ENCODE data around the gene KCTD16. TPM values are rescaled to one million over a fixed set of nuclear protein-coding genes. Genes with fewer than 3 reads are reported as not detected.

Gene KCTD16
- total and polyA plus RNA-seq, 2 donors (not counting 1 experiment from before 2014, with no cell fraction given) = not detected

DNA sequence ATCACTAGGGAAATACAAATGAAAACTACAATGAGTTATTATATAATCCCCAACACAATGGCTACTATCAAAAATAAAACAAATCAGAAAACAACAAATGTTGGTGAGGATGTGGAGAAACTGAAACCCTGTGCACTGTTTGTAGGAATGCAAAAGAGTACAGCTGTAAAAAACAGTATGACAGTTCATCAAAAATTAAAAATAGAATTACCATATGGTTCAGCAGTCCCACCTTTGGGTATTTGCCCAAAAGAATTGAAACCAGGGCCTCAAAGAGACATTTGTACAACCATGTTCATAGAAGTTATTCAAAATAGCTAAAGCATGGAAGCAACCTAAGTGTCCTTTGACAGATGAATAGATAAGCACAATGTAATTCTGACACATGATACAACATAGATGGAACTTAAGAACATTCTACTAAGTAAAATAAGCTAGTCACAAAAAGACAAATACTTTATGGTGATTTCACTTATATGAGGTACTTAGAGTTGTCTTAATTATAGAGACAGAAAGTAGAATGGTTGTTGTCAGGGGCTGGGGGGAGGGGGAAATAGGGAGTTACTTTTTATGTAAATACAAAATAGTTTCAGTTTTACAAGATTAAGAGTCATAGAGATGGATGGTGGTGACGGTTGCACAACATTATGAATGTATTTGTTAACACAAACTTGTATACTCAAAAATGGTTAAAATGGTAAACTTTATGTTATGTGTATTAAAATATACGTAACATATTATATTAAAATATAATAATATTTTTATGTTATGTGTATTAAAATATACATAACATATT, 102.8 kb downstream of the KCTD16 start:
- no peaks in the 10 kb centered on the region for H3K9me3 Mint-ChIP-seq (ENCODE audit: insufficient read depth)
- Histone ChIP-seq H2AFZ (ENCODE audit: insufficient read depth, low read depth, low read length, poor library complexity, severe bottlenecking) (no peak overlapping the region), H3K27ac (ENCODE audit: low read length in 2 of 2) (no peak overlapping the region), H3K36me3 (replicated peaks in 1 of 2; ENCODE audit: control extremely low read depth in 1 of 2, control insufficient read depth in 1 of 2, extremely low read depth in 1 of 2, insufficient read depth in 2 of 2, low read length in 1 of 2) (no peaks in the 10 kb centered on the region), H3K4me3 (ENCODE audit: control extremely low read depth in 1 of 5, extremely low read depth in 1 of 5, insufficient read depth in 1 of 5, low read depth in 2 of 5, low read length in 4 of 5) (no peak overlapping the region), H3K27me3 (replicated peaks in 1 of 4; ENCODE audit: control extremely low read depth in 1 of 4, control insufficient read depth in 3 of 4, insufficient read depth in 4 of 4, low read length in 3 of 4) (no peaks in the 10 kb centered on the region), H3K4me2 (replicated peaks; ENCODE audit: low read depth, low read length, poor library complexity, severe bottlenecking) (no peak overlapping the region), H4K20me1 (ENCODE audit: control insufficient read depth, insufficient read depth, low read length, poor library complexity, severe bottlenecking) (no peaks in the 10 kb centered on the region), H3K79me2 (ENCODE audit: control insufficient read depth, insufficient read depth, low read length) (no peaks in the 10 kb centered on the region), H3K9ac (ENCODE audit: low read length) (no peak overlapping the region), H3K4me1 (ENCODE audit: control insufficient read depth in 2 of 2, insufficient read depth in 2 of 2, low read length in 2 of 2) (no peaks in the 10 kb centered on the region), H3K9me3 (ENCODE audit: control extremely low read depth in 1 of 3, control insufficient read depth in 2 of 3, insufficient read depth in 1 of 3, low read length in 2 of 3) (no peaks in the 10 kb centered on the region)
- ChIA-PET CTCF (no interaction called here), POLR2A (no interaction called here)
- no peak overlapping the region for H3K27ac Mint-ChIP-seq
- ATAC-seq (ENCODE audit: low read depth) = no peak
- H3K4me1 Mint-ChIP-seq = no peaks in the 10 kb centered on the region
- no CpG with 5 or more reads among the region's 2 CpGs for WGBS (ENCODE audit: insufficient coverage)
- no peak for DNase-seq
- peaks cover 4% of the 10 kb centered on the region for H3K27me3 Mint-ChIP-seq
- no peak overlapping the region for H3K4me3 Mint-ChIP-seq
- TF ChIP-seq EZH2 (IDR thresholded peaks at IDR 0.05; ENCODE audit: borderline replicate concordance, insufficient read depth, low read depth, low read length, poor library complexity, severe bottlenecking) = no peak
- TF ChIP-seq, protein P1, sequence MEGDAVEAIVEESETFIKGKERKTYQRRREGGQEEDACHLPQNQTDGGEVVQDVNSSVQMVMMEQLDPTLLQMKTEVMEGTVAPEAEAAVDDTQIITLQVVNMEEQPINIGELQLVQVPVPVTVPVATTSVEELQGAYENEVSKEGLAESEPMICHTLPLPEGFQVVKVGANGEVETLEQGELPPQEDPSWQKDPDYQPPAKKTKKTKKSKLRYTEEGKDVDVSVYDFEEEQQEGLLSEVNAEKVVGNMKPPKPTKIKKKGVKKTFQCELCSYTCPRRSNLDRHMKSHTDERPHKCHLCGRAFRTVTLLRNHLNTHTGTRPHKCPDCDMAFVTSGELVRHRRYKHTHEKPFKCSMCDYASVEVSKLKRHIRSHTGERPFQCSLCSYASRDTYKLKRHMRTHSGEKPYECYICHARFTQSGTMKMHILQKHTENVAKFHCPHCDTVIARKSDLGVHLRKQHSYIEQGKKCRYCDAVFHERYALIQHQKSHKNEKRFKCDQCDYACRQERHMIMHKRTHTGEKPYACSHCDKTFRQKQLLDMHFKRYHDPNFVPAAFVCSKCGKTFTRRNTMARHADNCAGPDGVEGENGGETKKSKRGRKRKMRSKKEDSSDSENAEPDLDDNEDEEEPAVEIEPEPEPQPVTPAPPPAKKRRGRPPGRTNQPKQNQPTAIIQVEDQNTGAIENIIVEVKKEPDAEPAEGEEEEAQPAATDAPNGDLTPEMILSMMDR (IDR thresholded peaks at IDR 0.05) = no peak
- intact Hi-C loops (cut with micrococcal nuclease) = no loop called here

DNA sequence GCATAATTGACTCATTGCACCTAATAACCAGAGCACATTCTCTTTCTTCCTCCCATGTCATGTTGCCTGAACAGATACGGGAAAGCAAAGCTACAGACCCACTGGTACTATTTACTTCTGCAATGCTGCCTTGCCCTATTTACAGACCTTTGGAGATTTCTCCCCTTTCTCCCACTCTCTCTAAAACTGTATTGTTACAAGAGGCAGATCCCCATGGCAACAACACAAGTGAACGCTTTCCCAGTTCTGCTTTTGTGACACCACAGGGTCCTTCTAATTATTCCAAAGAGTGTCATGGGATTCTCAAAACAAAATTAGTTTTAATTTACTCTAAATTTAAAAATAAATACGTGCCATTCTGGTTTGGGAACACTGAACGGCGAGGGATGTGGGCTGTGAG, 104.7 kb downstream of the KCTD16 start:
- H3K9ac ChIP-seq (ENCODE audit: low read length) = no peak overlapping the region
- H3K4me1 ChIP-seq (ENCODE audit: control insufficient read depth in 2 of 2, insufficient read depth in 2 of 2, low read length in 2 of 2) = no peaks in the 10 kb centered on the region
- TF ChIP-seq, protein P1 (IDR thresholded peaks at IDR 0.05) = no peak
- TF ChIP-seq EZH2 (IDR thresholded peaks at IDR 0.05; ENCODE audit: borderline replicate concordance, insufficient read depth, low read depth, low read length, poor library complexity, severe bottlenecking) = no peak
- no peaks in the 10 kb centered on the region for H3K4me1 Mint-ChIP-seq
- H3K9me3 Mint-ChIP-seq (ENCODE audit: insufficient read depth) = no peaks in the 10 kb centered on the region
- H3K36me3 ChIP-seq (replicated peaks in 1 of 2; ENCODE audit: control extremely low read depth in 1 of 2, control insufficient read depth in 1 of 2, extremely low read depth in 1 of 2, insufficient read depth in 2 of 2, low read length in 1 of 2) = no peaks in the 10 kb centered on the region
- 68% methylated on average over 4 of the region's 5 CpGs for WGBS (ENCODE audit: insufficient coverage)
- no peak overlapping the region for H2AFZ ChIP-seq (ENCODE audit: insufficient read depth, low read depth, low read length, poor library complexity, severe bottlenecking)
- no peak for ATAC-seq (ENCODE audit: low read depth)
- H3K4me3 Mint-ChIP-seq = no peak overlapping the region
- no peaks in the 10 kb centered on the region for H3K27me3 ChIP-seq (replicated peaks in 1 of 4; ENCODE audit: control extremely low read depth in 1 of 4, control insufficient read depth in 3 of 4, insufficient read depth in 4 of 4, low read length in 3 of 4)
- H3K79me2 ChIP-seq (ENCODE audit: control insufficient read depth, insufficient read depth, low read length) = no peaks in the 10 kb centered on the region
- no peak overlapping the region for H3K4me2 ChIP-seq (replicated peaks; ENCODE audit: low read depth, low read length, poor library complexity, severe bottlenecking)
- H3K27ac ChIP-seq (ENCODE audit: low read length in 2 of 2) = no peak overlapping the region
- no peak overlapping the region for H3K4me3 ChIP-seq (ENCODE audit: control extremely low read depth in 1 of 5, extremely low read depth in 1 of 5, insufficient read depth in 1 of 5, low read depth in 2 of 5, low read length in 4 of 5)
- intact Hi-C loops (cut with micrococcal nuclease) = no loop called here
- ChIA-PET CTCF (no interaction called here), POLR2A (no interaction called here)
- H3K27me3 Mint-ChIP-seq = no peaks in the 10 kb centered on the region
- no peaks in the 10 kb centered on the region for H4K20me1 ChIP-seq (ENCODE audit: control insufficient read depth, insufficient read depth, low read length, poor library complexity, severe bottlenecking)
- no peak for DNase-seq
- no peak overlapping the region for H3K27ac Mint-ChIP-seq
- H3K9me3 ChIP-seq (ENCODE audit: control extremely low read depth in 1 of 3, control insufficient read depth in 2 of 3, insufficient read depth in 1 of 3, low read length in 2 of 3) = no peaks in the 10 kb centered on the region
